Measurements from ENCODE around the gene RPS6KA5. TPM values are rescaled to one million over a fixed set of nuclear protein-coding genes. Genes with fewer than 3 reads are reported as not detected.
A peak's percentile ranks its signal among the peaks of the same experiment; 100 is the strongest.

Gene RPS6KA5
- total and polyA plus RNA-seq, 7 experiments from 2014 or later, result 17.7 to 43.5 (median 34.1) TPM

DNA sequence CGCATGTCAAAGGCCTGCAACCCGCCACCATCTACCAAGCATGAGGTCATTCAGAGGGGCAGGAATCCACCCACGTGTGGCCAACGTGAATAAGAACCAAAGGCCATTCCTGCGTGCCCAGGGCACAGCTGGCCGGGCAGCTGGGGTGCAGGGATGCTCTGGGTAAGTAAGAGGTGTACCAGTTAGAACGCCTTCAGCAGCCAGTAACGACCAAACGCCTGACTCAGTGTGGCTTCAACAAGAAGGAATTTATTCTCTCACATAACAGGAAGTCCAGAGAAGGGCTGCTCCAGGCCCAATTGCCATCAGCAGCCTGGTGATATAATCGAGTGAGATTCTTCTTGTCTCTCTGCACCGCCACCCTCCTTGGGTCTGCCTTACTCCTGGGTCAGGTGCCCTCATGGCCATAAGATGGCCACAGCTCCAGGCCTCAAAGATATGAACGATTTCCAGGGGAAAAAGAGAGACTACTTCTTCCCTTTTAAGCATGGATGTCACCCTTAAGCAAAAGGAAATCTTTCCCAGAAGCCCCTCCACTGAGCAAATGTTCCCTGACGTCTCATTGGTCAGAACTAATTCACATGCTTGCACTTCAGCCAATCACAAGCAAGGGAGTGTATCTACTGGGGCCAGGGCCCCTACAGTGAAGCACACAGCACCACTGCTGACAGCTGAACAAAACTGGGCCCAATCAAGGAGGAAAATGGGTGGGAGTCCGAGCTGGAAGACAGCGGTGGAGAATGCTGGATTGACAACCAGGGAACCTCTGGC is 251.5 kb downstream of the RPS6KA5 start:
- Histone ChIP-seq H3K27me3 (ENCODE audit: control insufficient read depth in 2 of 2, insufficient read depth in 2 of 2, low read length in 2 of 2) (no peaks in the 10 kb centered on the region), H3K36me3 (ENCODE audit: control insufficient read depth in 2 of 3, insufficient read depth in 3 of 3, low read length in 3 of 3) (no peaks in the 10 kb centered on the region), H3K4me3 (ENCODE audit: low read length) (no peak overlapping the region), H3K4me1 (ENCODE audit: control insufficient read depth in 2 of 2, insufficient read depth in 2 of 2, low read length in 2 of 2) (no peaks in the 10 kb centered on the region), H3K9me3 (ENCODE audit: control insufficient read depth in 2 of 3, low read length in 3 of 3) (no peaks in the 10 kb centered on the region), H3K27ac (ENCODE audit: low read depth, low read length) (no peak overlapping the region)
- Mint-ChIP-seq H3K36me3 (no peaks in the 10 kb centered on the region), H3K9me3 (no peaks in the 10 kb centered on the region), H3K4me3 (no peak overlapping the region), H3K27ac (no peak overlapping the region), H3K4me1 (peaks cover 0 to 2% (median 0%) of the 10 kb centered on the region in 7 donors), H3K27me3 (peaks cover 0 to 5% (median 0%) of the 10 kb centered on the region in 5 donors)
- ChIA-PET CTCF (no interaction called here), POLR2A (no interaction called here)
- DNase-seq (no peak), ATAC-seq (no peak)
- intact Hi-C loops (cut with micrococcal nuclease), result no loop called here

GRCh38 chr14:90807060-90807459 is 253.4 kb downstream of the RPS6KA5 start:
- no peaks in the 10 kb centered on the region for H3K9me3 ChIP-seq (ENCODE audit: control insufficient read depth in 2 of 3, low read length in 3 of 3)
- H3K27me3 Mint-ChIP-seq, result no peaks in the 10 kb centered on the region
- H3K27ac Mint-ChIP-seq, result peak overlapping the region in 1 of 9 donors; percentile 26
- H3K36me3 ChIP-seq (ENCODE audit: control insufficient read depth in 2 of 3, insufficient read depth in 3 of 3, low read length in 3 of 3), result no peaks in the 10 kb centered on the region
- DNase-seq, result no peak
- ChIA-PET POLR2A (no interaction called here), CTCF (no interaction called here)
- intact Hi-C loops (cut with micrococcal nuclease), result no loop called here
- peaks cover 0 to 4% (median 0%) of the 10 kb centered on the region in 11 donors for H3K9me3 Mint-ChIP-seq
- H3K27ac ChIP-seq (ENCODE audit: low read depth, low read length), result no peak overlapping the region
- no peaks in the 10 kb centered on the region for H3K27me3 ChIP-seq (ENCODE audit: control insufficient read depth in 2 of 2, insufficient read depth in 2 of 2, low read length in 2 of 2)
- no peaks in the 10 kb centered on the region for H3K36me3 Mint-ChIP-seq
- ATAC-seq, result no peak
- H3K4me1 Mint-ChIP-seq, result peaks cover 0 to 9% (median 0%) of the 10 kb centered on the region in 7 donors
- no peak overlapping the region for H3K4me3 ChIP-seq (ENCODE audit: low read length)
- no peak overlapping the region for H3K4me3 Mint-ChIP-seq
- no peaks in the 10 kb centered on the region for H3K4me1 ChIP-seq (ENCODE audit: control insufficient read depth in 2 of 2, insufficient read depth in 2 of 2, low read length in 2 of 2)

DNA sequence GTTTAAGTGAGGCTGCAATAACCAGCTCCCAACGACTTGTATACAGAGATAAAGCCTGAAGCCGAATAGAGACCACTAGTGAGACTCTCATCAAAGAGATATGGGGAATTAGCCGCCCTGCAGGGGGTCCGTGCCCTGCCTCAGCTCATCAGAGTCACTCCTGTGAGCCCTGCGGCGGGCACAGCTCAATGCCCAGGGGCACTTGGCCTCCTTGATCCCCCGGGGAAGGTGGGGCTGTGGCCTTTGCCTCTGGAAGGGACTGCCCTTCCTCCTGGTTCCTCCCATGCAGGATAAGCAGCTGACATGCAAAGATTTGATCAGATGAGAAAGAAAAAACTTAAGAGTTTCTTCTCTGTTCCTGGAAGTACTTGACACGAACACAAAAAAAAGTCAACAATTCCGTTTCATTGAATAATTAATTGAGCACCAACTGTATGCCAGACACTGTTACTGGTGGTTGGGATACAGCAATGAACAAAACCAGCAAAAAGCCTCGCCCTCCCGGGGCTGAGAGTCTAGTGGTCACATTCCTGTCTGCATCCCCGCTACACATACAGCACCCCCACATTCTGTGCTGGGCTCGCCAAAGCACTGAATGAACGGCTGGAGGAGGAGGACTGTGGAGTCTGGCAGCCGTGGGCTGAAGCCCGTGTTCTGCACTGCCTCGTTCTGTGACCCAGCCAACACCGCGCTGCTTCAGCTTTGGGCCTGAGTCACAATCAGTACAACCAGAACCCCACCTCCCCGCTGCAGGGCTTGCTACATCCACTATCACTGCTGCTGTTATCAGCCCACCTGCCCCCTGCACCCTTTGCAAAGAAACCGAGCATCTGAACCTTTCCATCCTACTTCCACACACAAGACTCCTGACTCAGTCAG is 254.5 kb downstream of the RPS6KA5 start:
- peaks cover 0 to 4% (median 0%) of the 10 kb centered on the region in 5 donors for H3K36me3 Mint-ChIP-seq
- H3K9me3 ChIP-seq (ENCODE audit: control insufficient read depth in 2 of 3, low read length in 3 of 3), result no peaks in the 10 kb centered on the region
- no peak overlapping the region for H3K4me3 ChIP-seq (ENCODE audit: low read length)
- H3K27ac Mint-ChIP-seq, result no peak overlapping the region
- POLR2A ChIA-PET, result no interaction called here
- peaks cover 6 to 16% (median 8%) of the 10 kb centered on the region in 7 donors for H3K4me1 Mint-ChIP-seq
- no peak overlapping the region for H3K4me3 Mint-ChIP-seq
- intact Hi-C loops (cut with micrococcal nuclease), result no loop called here
- no peaks in the 10 kb centered on the region for H3K27me3 Mint-ChIP-seq
- no peaks in the 10 kb centered on the region for H3K4me1 ChIP-seq (ENCODE audit: control insufficient read depth in 2 of 2, insufficient read depth in 2 of 2, low read length in 2 of 2)
- CTCF ChIA-PET, result no interaction called here
- no peaks in the 10 kb centered on the region for H3K27me3 ChIP-seq (ENCODE audit: control insufficient read depth in 2 of 2, insufficient read depth in 2 of 2, low read length in 2 of 2)
- no peak for DNase-seq
- H3K36me3 ChIP-seq (ENCODE audit: control insufficient read depth in 2 of 3, insufficient read depth in 3 of 3, low read length in 3 of 3), result no peaks in the 10 kb centered on the region
- no peak for ATAC-seq
- peaks cover 0 to 8% (median 0%) of the 10 kb centered on the region in 11 donors for H3K9me3 Mint-ChIP-seq
- H3K27ac ChIP-seq (ENCODE audit: low read depth, low read length), result no peak overlapping the region

DNA sequence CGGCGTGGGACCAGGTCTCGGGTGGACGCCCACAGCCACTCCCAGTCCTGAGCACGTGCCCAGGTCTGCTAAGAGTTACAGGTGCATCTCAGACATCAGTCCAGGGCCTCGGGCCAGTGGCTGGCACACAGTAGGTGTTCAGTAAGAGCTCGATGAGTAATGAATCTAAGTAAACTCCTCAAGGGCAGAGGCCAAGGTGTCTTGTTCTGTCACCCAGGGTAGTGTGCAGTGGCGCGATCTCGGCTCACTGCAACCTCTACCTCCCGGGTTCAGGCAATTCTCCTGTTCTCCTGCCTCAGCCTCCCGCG is 255.4 kb downstream of the RPS6KA5 start:
- Mint-ChIP-seq H3K4me1 (peaks cover 6 to 16% (median 10%) of the 10 kb centered on the region in 7 donors), H3K4me3 (no peak overlapping the region), H3K36me3 (peaks cover 0 to 4% (median 0%) of the 10 kb centered on the region in 5 donors), H3K9me3 (peaks cover 0 to 8% (median 0%) of the 10 kb centered on the region in 11 donors), H3K27ac (peak overlapping the region in 1 of 9 donors; percentile 21), H3K27me3 (no peaks in the 10 kb centered on the region)
- no peaks in the 10 kb centered on the region for H3K36me3 ChIP-seq (ENCODE audit: control insufficient read depth in 2 of 3, insufficient read depth in 3 of 3, low read length in 3 of 3)
- DNase-seq, result no peak
- no peaks in the 10 kb centered on the region for H3K27me3 ChIP-seq (ENCODE audit: control insufficient read depth in 2 of 2, insufficient read depth in 2 of 2, low read length in 2 of 2)
- H3K4me1 ChIP-seq (ENCODE audit: control insufficient read depth in 2 of 2, insufficient read depth in 2 of 2, low read length in 2 of 2), result no peaks in the 10 kb centered on the region
- ChIA-PET POLR2A (no interaction called here), CTCF (no interaction called here)
- intact Hi-C loops (cut with micrococcal nuclease), result no loop called here
- H3K27ac ChIP-seq (ENCODE audit: low read depth, low read length), result no peak overlapping the region
- ATAC-seq, result no peak
- H3K9me3 ChIP-seq (ENCODE audit: control insufficient read depth in 2 of 3, low read length in 3 of 3), result no peaks in the 10 kb centered on the region
- H3K4me3 ChIP-seq (ENCODE audit: low read length), result no peak overlapping the region

- Histone ChIP-seq H3K27me3 (ENCODE audit: control insufficient read depth in 2 of 2, insufficient read depth in 2 of 2, low read length in 2 of 2) (no peaks in the 10 kb centered on the region), H3K36me3 (ENCODE audit: control insufficient read depth in 2 of 3, insufficient read depth in 3 of 3, low read length in 3 of 3) (no peaks in the 10 kb centered on the region), H3K27ac (ENCODE audit: low read depth, low read length) (no peak overlapping the region), H3K9me3 (ENCODE audit: control insufficient read depth in 2 of 3, low read length in 3 of 3) (no peaks in the 10 kb centered on the region), H3K4me3 (ENCODE audit: low read length) (no peak overlapping the region), H3K4me1 (ENCODE audit: control insufficient read depth in 2 of 2, insufficient read depth in 2 of 2, low read length in 2 of 2) (no peaks in the 10 kb centered on the region)
- Mint-ChIP-seq H3K4me1 (peaks cover 6 to 17% (median 10%) of the 10 kb centered on the region in 7 donors), H3K27ac (no peak overlapping the region), H3K36me3 (peaks cover 0 to 4% (median 0%) of the 10 kb centered on the region in 5 donors), H3K9me3 (peaks cover 0 to 8% (median 0%) of the 10 kb centered on the region in 11 donors), H3K4me3 (no peak overlapping the region), H3K27me3 (no peaks in the 10 kb centered on the region)
- ChIA-PET POLR2A (no interaction called here), CTCF (no interaction called here)
- DNase-seq, result no peak
- ATAC-seq, result no peak
- intact Hi-C loops (cut with micrococcal nuclease), result no loop called here
Measured at GRCh38 chr14:90804292-90805083, 256.0 kb downstream of the RPS6KA5 start.

GRCh38 chr14:90803249-90803648 is 257.2 kb downstream of the RPS6KA5 start:
- H3K4me3 Mint-ChIP-seq, result peak overlapping the region in 1 of 10 donors; percentile 1
- H3K4me1 ChIP-seq (ENCODE audit: control insufficient read depth in 2 of 2, insufficient read depth in 2 of 2, low read length in 2 of 2), result no peaks in the 10 kb centered on the region
- no peaks in the 10 kb centered on the region for H3K9me3 ChIP-seq (ENCODE audit: control insufficient read depth in 2 of 3, low read length in 3 of 3)
- no peaks in the 10 kb centered on the region for H3K27me3 ChIP-seq (ENCODE audit: control insufficient read depth in 2 of 2, insufficient read depth in 2 of 2, low read length in 2 of 2)
- no peak overlapping the region for H3K4me3 ChIP-seq (ENCODE audit: low read length)
- POLR2A ChIA-PET, result no interaction called here
- ATAC-seq, result no peak
- peaks cover 6 to 20% (median 10%) of the 10 kb centered on the region in 7 donors for H3K4me1 Mint-ChIP-seq
- H3K9me3 Mint-ChIP-seq, result peaks cover 0 to 12% (median 0%) of the 10 kb centered on the region in 11 donors
- CTCF ChIA-PET, result no interaction called here
- intact Hi-C loops (cut with micrococcal nuclease), result no loop called here
- H3K27me3 Mint-ChIP-seq, result no peaks in the 10 kb centered on the region
- H3K27ac ChIP-seq (ENCODE audit: low read depth, low read length), result no peak overlapping the region
- no peaks in the 10 kb centered on the region for H3K36me3 ChIP-seq (ENCODE audit: control insufficient read depth in 2 of 3, insufficient read depth in 3 of 3, low read length in 3 of 3)
- peaks cover 0 to 9% (median 0%) of the 10 kb centered on the region in 5 donors for H3K36me3 Mint-ChIP-seq
- no peak overlapping the region for H3K27ac Mint-ChIP-seq
- no peak for DNase-seq

Data from naive thymus-derived CD4-positive, alpha-beta T cell (primary cell).